Right hindlimb (tissue), 1 donor: ENCODE measurements around the gene IGF1.
"Not testable (repeated sequence)": the region's sequence is repeated elsewhere in the genome, so short reads cannot be mapped to it uniquely, and the experiment has no call there.

Experiments used
- DNase-seq: peaks from one replicate; pipeline ENCODE4 v3.0.0-alpha.2; 2018

The IGF1 gene

GRCh38 chr12:102459314-102459713 lies 21.0 kb downstream of the IGF1 start:
- DNase-seq, result no peak

GRCh38 chr12:102454808-102455760 lies 25.3 kb downstream of the IGF1 start:
- no peak for DNase-seq

GRCh38 chr12:102454330-102454729 lies 26.0 kb downstream of the IGF1 start:
- DNase-seq, result no peak

GRCh38 chr12:102452605-102453004 lies 27.8 kb downstream of the IGF1 start:
- DNase-seq, result no peak

- DNase-seq, result not testable (repeated sequence)
Observed at GRCh38 chr12:102449018-102449417, 31.3 kb downstream of the IGF1 start.

GRCh38 chr12:102447426-102447825 lies 32.9 kb downstream of the IGF1 start:
- DNase-seq, result not testable (repeated sequence)

GRCh38 chr12:102444707-102445106 lies 35.7 kb downstream of the IGF1 start:
- no peak for DNase-seq

GRCh38 chr12:102444093-102444492 lies 36.3 kb downstream of the IGF1 start:
- DNase-seq, result no peak

GRCh38 chr12:102441077-102441596 lies 39.2 kb downstream of the IGF1 start:
- no peak for DNase-seq

GRCh38 chr12:102439426-102440405 lies 40.6 kb downstream of the IGF1 start:
- peak; percentile 71 for DNase-seq

- no peak for DNase-seq
Observed at GRCh38 chr12:102438827-102439210, 41.5 kb downstream of the IGF1 start.

GRCh38 chr12:102438047-102438826 lies 42.1 kb downstream of the IGF1 start:
- no peak for DNase-seq

- DNase-seq, result no peak
Observed at GRCh38 chr12:102437511-102437910, 42.9 kb downstream of the IGF1 start.

- DNase-seq, result no peak
Observed at GRCh38 chr12:102436867-102437266, 43.5 kb downstream of the IGF1 start.

- DNase-seq, result no peak
Observed at GRCh38 chr12:102435827-102436436, 44.4 kb downstream of the IGF1 start.

GRCh38 chr12:102433304-102433703 lies 47.1 kb downstream of the IGF1 start:
- DNase-seq, result no peak

- no peak for DNase-seq
Observed at GRCh38 chr12:102430661-102431060, 49.7 kb downstream of the IGF1 start.

GRCh38 chr12:102429211-102430154 lies 50.9 kb downstream of the IGF1 start:
- DNase-seq, result no peak

GRCh38 chr12:102427543-102427941 lies 52.8 kb downstream of the IGF1 start:
- DNase-seq, result peak; percentile 34
